Retina (tissue), 1 donor: ENCODE results near the gene HPSE2.
"Not testable (repeated sequence)": the region's sequence is repeated elsewhere in the genome, so short reads cannot be mapped to it uniquely, and the experiment has no call there.

Source experiments
- DNase-seq: peaks from one replicate; pipeline ENCODE4 v3.0.0-alpha.2; 2016

Gene HPSE2

DNA sequence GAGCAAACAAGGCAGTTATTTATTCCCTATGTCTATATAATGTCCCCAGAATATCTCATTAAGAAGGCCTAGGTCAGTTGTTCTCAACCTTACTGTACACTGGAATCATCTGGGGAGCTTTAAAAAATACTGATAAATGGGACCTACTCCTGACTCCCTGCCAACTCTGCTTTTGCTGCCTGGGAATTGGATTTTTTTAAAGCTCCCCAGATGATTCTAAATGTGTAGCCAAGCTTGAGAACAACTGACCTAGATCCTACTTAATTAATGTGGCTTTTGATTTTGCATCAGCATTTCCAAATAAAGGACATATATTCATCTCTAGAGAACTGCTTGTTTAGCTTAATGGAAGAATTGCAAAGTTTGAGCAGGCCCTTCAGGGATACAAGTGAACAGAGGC, 697.2 kb downstream of the HPSE2 start:
- no peak for DNase-seq

DNA sequence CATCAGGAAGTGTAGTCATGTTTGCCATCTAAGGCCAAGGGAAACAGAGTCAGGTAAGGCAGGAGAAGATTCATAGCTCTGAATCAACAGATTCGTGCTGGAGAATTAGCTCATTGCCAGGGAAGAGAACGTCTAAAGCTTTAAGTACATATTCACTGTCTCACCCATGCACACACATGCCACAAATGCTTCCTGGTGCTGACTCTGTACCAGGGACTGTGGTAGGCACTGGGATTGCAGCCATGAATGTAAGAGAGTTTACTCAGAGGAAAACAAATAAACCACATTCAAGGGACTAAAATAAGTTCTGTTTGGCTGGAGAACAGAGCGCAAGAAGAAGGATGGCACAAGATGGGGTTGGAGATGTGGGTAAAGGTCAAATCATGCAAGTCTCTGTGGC, 699.1 kb downstream of the HPSE2 start:
- DNase-seq: no peak

DNA sequence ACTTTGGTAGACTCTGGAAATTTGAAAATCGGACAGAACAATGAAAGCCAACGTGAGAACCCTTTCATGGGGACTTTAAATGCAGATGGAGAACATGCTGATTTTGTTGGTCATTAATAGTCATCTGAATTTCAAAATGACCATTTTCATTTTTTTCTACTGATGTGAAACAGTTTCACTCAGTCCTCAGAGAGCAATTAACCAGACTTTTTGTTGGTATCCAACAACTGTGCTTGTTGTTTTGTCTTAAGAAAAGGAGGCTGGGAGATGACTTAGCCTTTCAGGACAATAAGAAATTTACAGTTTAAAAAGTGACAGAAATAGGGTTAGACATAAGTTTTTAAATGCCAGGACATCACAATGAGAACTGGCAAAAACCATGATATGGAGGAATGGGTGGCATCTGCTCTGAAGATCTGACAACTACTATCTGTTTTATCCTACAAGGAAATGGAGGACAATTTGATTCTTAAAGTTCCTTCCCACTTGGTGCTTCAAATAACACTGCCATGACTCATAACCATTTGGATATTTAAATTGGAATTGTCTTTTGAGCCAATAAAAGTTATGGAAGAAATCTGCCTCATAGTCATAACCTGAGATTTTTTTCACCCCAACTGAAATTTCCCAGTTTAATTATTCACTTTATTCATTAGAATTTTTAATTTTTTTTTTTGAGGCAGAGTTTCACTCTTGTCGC, 701.8 kb downstream of the HPSE2 start:
- no peak for DNase-seq

- DNase-seq: no peak
Observed at GRCh38 chr10:98533241-98533640, 702.4 kb downstream of the HPSE2 start.

DNA sequence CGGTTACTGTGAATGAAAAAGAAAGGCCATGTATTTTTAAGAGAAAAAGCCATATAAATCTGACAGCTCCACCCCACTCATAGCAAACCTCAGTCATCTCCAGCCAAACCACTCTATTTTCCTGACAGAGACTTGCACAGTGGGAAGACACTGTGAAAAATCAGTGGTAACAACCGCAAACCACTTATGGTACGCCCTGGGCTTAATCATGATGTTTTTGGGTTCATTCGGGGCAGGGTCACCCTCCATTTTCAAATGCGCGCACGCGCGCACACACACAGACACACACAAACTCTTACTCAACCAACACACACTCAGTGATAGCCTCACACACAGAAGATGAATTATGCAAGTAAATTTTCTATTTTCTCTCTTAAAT, 706.9 kb downstream of the HPSE2 start:
- DNase-seq: no peak

GRCh38 chr10:98528166-98528804, 707.4 kb downstream of the HPSE2 start:
- no peak for DNase-seq

- DNase-seq: no peak
Observed at GRCh38 chr10:98525969-98526368, 709.7 kb downstream of the HPSE2 start.

DNA sequence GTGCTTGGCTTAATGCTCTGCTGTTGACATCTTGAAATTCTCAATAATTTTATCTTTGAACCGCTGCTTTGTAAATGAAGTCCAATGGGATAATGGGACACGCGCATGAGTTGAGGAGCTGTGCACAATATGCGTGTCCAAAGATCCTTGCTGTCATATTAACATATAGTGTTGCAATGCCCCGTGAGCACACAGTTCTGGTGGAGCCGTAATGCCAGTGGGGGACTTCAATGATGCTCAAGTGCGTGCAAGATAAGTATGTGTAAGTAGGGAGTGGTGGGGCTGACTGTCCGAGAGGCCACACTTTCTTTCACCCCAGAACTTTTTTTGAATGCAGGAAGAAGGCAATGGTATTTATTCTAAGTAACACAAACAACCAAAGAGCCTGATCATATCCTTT, 711.5 kb downstream of the HPSE2 start:
- no peak for DNase-seq

DNA sequence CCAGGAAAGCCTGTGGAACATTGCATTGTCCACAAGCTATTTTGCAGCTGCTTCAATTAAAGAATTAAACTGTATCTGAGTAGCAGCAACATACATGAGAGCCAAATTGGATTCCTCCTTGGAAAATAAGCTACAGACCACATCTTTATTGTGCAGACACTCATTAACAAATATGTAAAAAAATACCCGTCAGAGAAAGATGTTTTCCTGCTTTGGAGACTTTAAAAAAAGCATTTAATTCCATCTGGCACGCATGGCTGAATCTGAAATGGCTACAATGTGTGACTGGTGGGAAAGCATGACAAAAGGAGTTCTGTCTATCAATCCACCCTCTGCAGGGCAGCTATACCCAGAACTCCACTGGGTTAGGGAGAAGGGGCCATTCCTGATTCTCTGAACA, 715.8 kb downstream of the HPSE2 start:
- peak; percentile 71 for DNase-seq

- no peak for DNase-seq
Observed at GRCh38 chr10:98517672-98518071, 718.0 kb downstream of the HPSE2 start.

- DNase-seq: no peak
Observed at GRCh38 chr10:98516352-98516751, 719.3 kb downstream of the HPSE2 start.

DNA sequence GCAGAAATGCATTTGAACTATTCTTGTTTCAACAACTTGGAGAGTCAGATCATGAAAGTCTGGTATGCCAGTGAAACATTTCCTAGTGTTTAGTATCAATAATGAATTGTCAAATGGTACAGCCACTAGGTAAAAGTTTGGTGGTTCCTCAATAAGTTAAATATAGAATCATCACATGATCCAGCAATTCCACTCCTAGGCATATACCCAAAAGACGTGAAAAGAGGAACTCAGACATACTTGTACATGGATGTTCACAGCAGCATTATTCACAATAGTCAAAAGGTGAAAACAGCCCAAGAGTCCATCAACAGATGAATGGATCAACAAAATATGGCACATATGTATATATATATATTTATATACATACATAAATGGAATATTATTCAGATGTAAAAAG, 721.9 kb downstream of the HPSE2 start:
- DNase-seq: no peak

- no peak for DNase-seq
Observed at GRCh38 chr10:98511876-98512275, 723.8 kb downstream of the HPSE2 start.

DNA sequence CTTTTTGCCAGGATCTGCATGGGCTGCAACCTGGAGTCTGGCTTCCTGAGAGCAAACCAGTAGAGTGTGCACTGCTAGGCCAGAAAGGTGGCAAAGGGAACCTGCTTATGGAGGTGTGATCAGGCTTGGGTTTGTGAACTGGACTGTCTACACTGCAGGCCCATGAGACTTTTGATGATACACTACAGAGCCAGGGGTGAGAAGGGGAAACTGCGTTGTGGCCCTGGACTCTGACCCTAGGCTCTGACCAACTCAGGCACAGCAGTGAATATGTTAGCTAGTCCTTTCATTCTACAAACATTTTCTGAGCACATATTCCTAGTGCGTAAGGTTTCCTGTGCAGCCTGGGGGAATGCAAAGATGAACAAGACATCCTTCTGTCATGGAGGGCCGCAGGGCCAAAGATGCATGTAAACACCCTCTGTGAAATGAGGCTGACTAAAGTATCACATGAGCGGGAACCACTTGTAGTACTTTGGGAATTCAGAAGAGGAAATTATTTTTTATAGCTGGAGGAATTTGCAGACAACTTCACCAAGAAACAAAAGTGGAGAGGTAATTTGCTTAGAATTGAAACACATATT, 725.1 kb downstream of the HPSE2 start:
- no peak for DNase-seq

GRCh38 chr10:98509745-98510144, 725.9 kb downstream of the HPSE2 start:
- DNase-seq: no peak

DNA sequence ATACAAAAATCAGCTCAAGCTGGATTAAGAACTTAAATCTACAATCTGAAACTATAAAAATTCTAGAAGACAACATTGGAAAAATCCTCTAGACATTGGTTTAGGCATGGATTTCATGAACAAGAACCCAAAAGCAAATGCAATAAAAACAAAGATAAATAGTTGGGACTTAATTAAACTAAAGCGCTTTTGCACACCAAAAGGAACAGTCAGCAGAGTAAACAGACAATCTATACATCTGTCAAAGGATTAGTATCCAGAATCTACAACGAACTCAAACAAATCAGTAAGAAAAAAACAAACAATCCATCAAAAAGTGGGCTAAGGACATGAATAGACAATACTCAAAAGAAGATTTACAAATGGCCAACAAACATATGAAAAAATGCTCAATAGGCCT, 733.1 kb downstream of the HPSE2 start:
- DNase-seq: not testable (repeated sequence)

DNA sequence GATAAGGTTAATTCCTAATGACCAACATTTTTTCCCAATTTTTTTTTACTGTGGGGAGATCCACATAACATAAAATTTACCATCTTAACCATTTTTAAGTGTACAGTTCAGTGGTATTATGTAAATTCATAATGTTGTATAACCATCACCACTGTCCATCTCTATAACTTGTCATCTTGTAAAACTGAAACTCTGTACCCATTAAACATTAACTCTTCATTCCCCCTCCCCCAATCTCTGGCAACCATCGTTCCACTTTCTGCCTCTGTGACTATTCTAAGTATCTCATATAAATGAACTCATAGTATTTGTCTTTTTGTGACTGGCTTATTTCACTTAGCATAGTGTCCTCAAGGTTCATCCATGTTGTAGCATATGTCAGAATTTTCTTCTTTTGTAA, 742.9 kb downstream of the HPSE2 start:
- no peak for DNase-seq

DNA sequence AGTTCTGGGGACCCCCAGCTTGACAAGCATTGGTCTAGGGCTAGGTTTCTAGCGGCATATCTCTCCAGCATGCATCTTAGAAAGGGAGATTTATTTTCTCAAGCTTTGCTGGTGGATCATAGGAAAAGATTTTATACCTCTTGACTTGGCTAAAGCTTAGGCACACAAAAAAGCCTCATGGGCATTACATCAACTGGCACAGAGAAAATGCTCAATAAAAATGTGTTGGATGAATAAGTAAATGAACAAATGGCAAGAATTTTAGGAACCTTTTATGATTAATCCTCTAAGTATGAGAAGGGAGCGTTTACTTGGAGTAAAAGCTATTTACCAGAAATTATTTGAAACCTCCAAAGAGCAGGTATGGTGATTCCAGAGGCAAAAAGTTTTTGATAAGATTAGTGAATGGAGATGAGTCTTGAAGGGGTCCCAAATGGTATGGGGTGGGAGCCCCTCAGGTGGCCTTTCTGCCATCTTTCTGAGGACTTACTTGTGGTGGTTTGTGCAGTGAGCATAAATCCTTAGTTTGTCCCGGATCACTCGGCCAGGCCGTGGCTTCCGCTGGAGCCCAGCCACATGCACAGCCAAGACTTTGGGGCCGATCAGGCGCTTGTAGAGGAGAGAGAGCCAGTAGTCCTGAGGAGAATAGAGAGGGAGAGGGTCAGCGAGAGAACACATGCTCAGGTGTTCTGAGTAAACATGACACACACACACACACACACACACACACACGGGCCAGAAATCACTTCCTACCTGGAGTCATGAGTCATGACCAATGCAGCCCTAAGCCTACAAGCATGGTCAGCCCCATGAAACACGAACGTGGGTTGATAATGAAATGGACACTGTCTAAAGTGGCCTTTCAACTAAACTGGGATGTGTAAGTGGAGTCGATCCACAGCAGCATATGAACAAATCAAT, 745.8 kb downstream of the HPSE2 start:
- no peak for DNase-seq

GRCh38 chr10:98488669-98489430, 746.8 kb downstream of the HPSE2 start:
- no peak for DNase-seq

- no peak for DNase-seq
Observed at GRCh38 chr10:98487649-98488048, 748.0 kb downstream of the HPSE2 start.

DNA sequence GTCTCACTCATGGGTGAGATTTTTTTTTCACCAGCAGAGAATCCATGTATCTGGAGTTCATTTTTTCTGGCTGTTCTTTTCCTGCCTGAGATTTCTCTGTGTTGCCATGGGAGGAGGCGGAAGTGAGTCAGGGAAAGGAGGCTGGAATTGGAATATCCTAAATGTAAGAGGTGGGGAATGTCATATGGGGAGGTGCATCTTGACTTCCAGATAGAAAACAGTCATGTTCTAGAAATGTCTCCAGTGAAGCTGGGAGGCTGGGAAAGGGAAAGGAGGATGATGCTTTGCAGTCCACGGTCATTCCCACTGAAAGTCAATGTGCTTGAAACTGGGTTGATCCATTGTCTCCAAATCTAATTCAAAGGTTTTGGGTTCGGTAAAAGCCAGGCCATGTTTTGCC, 749.2 kb downstream of the HPSE2 start:
- no peak for DNase-seq

DNA sequence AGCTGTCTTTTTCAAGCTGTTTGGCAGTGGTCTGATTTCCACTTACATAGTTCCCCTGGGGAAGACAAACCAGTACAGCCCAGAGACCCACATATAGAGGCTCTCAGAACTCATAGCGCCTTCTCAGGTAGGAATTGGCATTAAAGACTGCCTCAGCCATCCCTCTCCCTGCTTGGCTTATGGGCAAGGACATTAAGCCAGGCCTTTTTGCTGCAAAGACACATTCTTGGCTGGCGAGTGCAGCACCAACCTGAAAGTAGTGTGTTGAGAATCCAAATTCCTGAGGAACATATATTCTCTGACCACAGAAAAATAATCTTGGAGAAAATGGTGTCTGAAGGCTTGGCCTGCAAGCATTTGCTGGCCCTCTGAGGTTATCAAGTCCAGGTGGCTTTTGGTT, 749.7 kb downstream of the HPSE2 start:
- DNase-seq: no peak

DNA sequence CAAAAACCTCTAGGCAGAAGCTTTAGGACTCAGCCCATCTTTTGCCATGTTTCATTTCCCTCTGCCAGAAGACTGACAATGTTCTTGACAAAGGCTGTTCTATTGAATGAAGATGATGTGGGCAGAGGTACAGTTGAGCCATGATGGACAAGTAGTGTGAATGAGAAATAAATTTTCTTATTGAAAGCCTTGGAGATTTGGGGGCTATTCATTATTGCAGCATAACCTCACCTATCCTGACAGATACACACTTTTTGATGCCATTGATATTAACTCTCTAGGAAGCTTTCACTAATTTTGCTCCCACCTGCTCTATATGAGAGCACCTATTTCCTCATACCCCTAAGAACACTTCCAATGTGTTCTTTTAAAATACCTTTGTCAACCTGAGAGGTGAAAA, 752.0 kb downstream of the HPSE2 start:
- no peak for DNase-seq
